ENCODE measurements around the gene RPS4Y2.

RPS4Y2 gene

DNA sequence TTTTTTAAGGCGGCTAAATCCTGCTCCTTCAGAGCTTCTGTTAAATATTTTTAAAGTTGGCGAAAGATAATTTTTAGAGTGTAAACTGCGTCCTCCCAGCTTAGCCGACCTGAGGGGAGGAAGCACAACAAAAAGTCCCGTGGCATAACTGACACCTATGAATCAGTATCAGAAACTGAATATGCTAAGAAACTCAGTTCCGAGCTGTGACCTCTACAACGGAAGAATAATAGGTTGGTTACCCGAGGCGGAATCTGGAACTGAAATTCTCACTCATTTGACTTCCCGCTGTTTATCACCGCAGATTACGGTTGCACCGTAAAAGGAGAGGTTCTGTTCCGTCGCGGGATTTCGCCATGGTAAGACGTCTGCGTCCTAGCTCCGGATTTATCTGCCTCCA lies at the start of gene RPS4Y2:
TSS of gene RPS4Y2 (plus strand) at position 301 of the 400 bp plus-strand sequence. CDS start at position 357, 56 bp downstream.
- no peak within 1 kb of the TSS for H3K4me3 ChIP-seq (ENCODE audit: low read length)
- H3K9ac ChIP-seq (ENCODE audit: low read length) = no peak within 1 kb of the TSS
- no peaks in the 10 kb centered on the region for H3K4me1 ChIP-seq (ENCODE audit: control insufficient read depth, insufficient read depth, low read length)
- H3K36me3 ChIP-seq (ENCODE audit: control insufficient read depth, insufficient read depth, low read length) = no peaks in the 10 kb centered on the region
- H3K27me3 ChIP-seq (ENCODE audit: control insufficient read depth, insufficient read depth, low read length) = no peaks in the 10 kb centered on the region
- no peaks in the 10 kb centered on the region for H3K9me3 ChIP-seq (ENCODE audit: control insufficient read depth, low read length)

DNA sequence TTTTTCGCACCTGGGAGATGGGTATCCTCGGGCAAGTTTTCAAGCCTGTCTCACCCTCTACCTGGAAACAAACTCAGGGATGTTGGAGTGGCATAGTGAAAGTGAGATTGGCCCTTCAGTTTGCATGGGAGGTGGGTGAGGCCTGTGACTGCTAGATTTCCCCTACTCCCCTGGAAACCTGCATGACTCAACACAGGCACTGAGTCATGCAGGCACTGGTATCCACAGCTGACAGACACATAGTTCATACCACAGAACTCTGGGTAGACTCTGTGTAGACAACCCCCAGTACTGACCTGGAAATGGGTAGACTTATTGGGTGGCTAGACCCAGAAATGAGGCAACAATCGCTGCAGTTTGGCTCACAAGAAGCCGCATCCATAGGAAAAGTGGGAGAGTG lies 41.5 kb upstream of the RPS4Y2 start:
- Histone ChIP-seq H3K36me3 (ENCODE audit: control insufficient read depth, insufficient read depth, low read length) (no peaks in the 10 kb centered on the region), H3K27me3 (ENCODE audit: control insufficient read depth, insufficient read depth, low read length) (no peaks in the 10 kb centered on the region), H3K9me3 (ENCODE audit: control insufficient read depth, low read length) (no peaks in the 10 kb centered on the region), H3K4me3 (ENCODE audit: low read length) (no peak overlapping the region), H3K9ac (ENCODE audit: low read length) (no peak overlapping the region), H3K4me1 (ENCODE audit: control insufficient read depth, insufficient read depth, low read length) (no peaks in the 10 kb centered on the region)

DNA sequence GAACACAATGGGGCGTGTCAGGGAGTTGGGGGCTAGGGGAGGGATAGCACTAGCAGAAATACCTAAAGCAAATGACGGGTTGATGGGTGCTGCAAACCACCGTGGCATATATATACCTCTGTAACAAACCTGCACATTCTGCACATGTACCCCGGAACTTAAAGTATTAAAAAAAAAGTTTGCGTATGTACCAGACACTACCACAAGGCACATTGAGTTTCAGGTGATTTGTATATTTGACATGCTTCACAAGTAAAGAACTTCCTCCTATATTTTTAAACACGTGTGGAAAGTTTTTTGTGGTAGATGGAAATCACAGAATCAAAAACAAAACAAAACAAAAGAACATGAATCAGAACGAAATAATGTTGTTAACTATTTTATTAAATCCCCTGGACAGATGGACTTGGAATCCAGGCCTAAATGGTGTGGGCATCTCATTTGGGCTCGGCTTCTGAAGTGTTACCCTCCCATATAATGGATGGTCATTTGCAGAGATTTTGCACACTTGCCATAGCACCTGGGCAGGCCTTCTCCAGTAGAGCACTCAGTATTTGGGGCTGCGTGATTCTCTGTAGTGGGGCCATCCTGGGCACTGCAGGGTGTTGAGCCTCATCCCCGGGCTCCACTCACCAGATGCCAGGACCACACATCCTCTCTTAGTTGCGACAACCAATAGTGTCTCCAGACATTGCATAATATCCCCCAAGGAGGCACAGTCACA lies 29.6 kb upstream of the RPS4Y2 start:
- Histone ChIP-seq H3K4me1 (ENCODE audit: control insufficient read depth, insufficient read depth, low read length) (no peaks in the 10 kb centered on the region), H3K36me3 (ENCODE audit: control insufficient read depth, insufficient read depth, low read length) (no peaks in the 10 kb centered on the region), H3K27me3 (ENCODE audit: control insufficient read depth, insufficient read depth, low read length) (no peaks in the 10 kb centered on the region), H3K9ac (ENCODE audit: low read length) (no peak overlapping the region), H3K9me3 (ENCODE audit: control insufficient read depth, low read length) (no peaks in the 10 kb centered on the region), H3K4me3 (ENCODE audit: low read length) (no peak overlapping the region)

DNA sequence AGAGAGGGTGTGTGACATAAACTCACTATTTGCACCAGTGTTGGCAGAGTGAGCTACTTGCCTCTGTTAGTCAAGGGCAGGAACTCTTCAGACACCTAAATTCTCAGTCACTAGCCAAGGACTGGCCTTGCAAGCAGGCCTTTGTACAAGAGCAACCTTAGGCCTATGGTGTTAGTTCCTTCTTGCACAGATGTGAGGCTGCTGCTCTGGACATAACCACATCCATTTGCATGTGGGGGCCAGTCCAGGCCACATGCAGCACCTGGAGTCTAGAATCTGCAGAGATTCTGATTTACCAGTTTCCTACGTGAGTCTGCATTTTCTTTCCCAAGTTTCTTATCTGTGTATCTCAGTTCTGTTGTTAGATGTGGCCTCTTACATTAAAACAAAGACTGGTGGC lies 20.7 kb upstream of the RPS4Y2 start:
- no peak overlapping the region for H3K4me3 ChIP-seq (ENCODE audit: low read length)
- H3K4me1 ChIP-seq (ENCODE audit: control insufficient read depth, insufficient read depth, low read length) = peaks cover 5% of the 10 kb centered on the region
- no peak overlapping the region for H3K9ac ChIP-seq (ENCODE audit: low read length)
- no peaks in the 10 kb centered on the region for H3K27me3 ChIP-seq (ENCODE audit: control insufficient read depth, insufficient read depth, low read length)
- no peaks in the 10 kb centered on the region for H3K9me3 ChIP-seq (ENCODE audit: control insufficient read depth, low read length)
- no peaks in the 10 kb centered on the region for H3K36me3 ChIP-seq (ENCODE audit: control insufficient read depth, insufficient read depth, low read length)

DNA sequence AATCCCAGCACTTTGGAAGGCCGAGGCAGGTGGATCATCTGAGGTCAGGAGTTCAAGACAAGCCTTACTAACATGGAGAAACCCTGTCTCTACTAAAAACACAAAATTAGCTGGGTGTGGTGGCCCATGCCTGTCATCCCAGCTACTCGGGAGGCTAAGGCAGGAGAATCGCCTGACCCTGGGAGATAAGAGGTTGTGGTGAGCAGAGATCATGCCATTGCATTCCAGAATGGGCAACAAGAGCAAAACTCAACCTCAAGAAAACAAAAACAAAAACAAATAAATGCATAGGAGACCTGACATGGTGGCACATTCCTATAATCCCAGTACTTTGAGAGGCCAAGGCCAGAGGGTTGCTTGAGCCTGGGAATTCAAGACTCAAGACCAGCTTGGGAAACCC lies 16.1 kb upstream of the RPS4Y2 start:
- Histone ChIP-seq H3K36me3 (ENCODE audit: control insufficient read depth, insufficient read depth, low read length) (no peaks in the 10 kb centered on the region), H3K4me3 (ENCODE audit: low read length) (no peak overlapping the region), H3K4me1 (ENCODE audit: control insufficient read depth, insufficient read depth, low read length) (peaks cover 10% of the 10 kb centered on the region), H3K9ac (ENCODE audit: low read length) (no peak overlapping the region), H3K27me3 (ENCODE audit: control insufficient read depth, insufficient read depth, low read length) (no peaks in the 10 kb centered on the region), H3K9me3 (ENCODE audit: control insufficient read depth, low read length) (no peaks in the 10 kb centered on the region)

DNA sequence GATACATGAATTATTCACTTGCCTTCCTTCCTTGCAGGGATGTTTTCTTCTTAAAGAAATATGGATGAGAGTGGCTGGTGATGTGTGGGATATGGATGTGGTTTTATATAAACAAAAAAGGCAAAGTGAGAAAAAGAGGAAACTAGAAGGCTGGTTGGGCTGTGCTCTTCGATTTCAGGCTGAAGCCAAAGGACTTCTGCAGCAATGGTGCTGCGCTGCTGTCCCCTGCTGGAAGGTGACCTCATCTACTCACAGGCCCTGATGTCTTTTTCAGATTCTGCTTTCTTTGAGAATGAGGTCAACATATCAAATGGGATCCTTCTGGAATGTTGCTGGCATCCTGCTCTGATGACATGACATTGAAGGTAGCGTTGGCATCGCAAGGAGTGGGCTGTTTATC lies 15.3 kb upstream of the RPS4Y2 start:
- H3K9ac ChIP-seq (ENCODE audit: low read length) = no peak overlapping the region

DNA sequence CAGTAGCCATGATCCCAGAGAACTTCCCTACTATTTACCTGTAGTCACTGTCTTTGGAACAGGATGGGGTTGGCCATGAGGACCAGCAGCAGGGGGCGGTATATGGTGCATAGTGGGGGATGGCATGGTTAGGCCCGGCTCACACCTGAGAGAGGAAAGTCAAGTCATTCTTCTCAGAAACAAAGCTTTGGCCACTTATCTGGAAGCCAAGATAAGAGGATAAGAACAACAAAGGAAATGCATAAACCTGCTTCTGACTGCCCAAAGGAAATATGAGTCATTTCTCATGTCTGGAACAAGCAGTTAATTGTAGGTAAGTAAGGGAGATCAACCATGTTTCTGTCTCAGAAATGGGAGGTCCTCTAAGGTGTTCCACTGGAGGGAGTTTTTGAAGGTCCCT lies 10.8 kb upstream of the RPS4Y2 start:
- Histone ChIP-seq H3K4me3 (ENCODE audit: low read length) (no peak overlapping the region), H3K9me3 (ENCODE audit: control insufficient read depth, low read length) (no peaks in the 10 kb centered on the region), H3K9ac (ENCODE audit: low read length) (no peak overlapping the region)

More for the DNA sequence above, 15.3 kb upstream of the RPS4Y2 start:
- Histone ChIP-seq H3K36me3 (ENCODE audit: control insufficient read depth, insufficient read depth, low read length) (no peaks in the 10 kb centered on the region), H3K9me3 (ENCODE audit: control insufficient read depth, low read length) (no peaks in the 10 kb centered on the region), H3K27me3 (ENCODE audit: control insufficient read depth, insufficient read depth, low read length) (no peaks in the 10 kb centered on the region), H3K4me1 (ENCODE audit: control insufficient read depth, insufficient read depth, low read length) (peaks cover 6% of the 10 kb centered on the region), H3K4me3 (ENCODE audit: low read length) (no peak overlapping the region)

DNA sequence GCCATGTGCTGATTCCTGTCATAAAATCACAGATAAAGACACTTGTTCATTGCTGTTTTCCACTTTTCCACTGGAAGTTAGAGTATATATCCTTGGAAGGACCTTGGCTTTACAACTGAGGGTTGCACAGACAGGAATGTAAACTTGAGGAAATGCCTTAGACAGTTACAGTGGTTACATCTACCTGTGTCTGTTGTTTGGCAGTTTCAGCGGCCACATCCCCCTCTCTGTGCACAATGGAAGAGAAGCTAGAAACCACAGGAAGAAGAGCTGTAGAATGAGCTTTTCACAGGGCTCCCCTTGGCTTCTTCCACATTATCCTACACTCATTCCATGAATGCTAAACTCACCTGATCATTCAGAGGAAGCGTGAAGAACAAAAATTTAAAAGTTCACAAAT lies 9.0 kb upstream of the RPS4Y2 start:
- no peaks in the 10 kb centered on the region for H3K27me3 ChIP-seq (ENCODE audit: control insufficient read depth, insufficient read depth, low read length)
- H3K36me3 ChIP-seq (ENCODE audit: control insufficient read depth, insufficient read depth, low read length) = no peaks in the 10 kb centered on the region
- no peak overlapping the region for H3K4me3 ChIP-seq (ENCODE audit: low read length)
- H3K4me1 ChIP-seq (ENCODE audit: control insufficient read depth, insufficient read depth, low read length) = peaks cover 6% of the 10 kb centered on the region
- H3K9ac ChIP-seq (ENCODE audit: low read length) = no peak overlapping the region
- no peaks in the 10 kb centered on the region for H3K9me3 ChIP-seq (ENCODE audit: control insufficient read depth, low read length)

More for the DNA sequence above, 10.8 kb upstream of the RPS4Y2 start:
- H3K4me1 ChIP-seq (ENCODE audit: control insufficient read depth, insufficient read depth, low read length) = peaks cover 6% of the 10 kb centered on the region
- H3K27me3 ChIP-seq (ENCODE audit: control insufficient read depth, insufficient read depth, low read length) = no peaks in the 10 kb centered on the region
- no peaks in the 10 kb centered on the region for H3K36me3 ChIP-seq (ENCODE audit: control insufficient read depth, insufficient read depth, low read length)

DNA sequence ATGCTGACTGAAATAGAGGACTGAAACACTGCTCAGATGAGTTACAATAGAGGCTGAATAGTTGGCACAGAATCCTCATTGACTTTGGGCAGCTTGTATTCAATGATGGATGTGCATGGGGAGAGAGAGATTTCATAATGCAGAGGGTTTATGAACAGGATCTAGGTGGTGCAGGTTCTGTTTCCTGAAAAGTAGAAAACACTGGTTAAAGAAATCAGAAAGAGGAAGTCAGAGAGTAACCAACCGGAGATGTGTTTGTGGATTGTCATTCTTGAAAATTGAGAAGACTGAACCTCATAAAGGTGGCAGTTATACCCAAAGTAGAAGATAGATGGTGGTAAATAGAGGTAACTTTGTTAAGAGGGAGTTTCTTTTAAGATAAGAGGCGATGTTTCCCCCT lies 8.0 kb downstream of the RPS4Y2 start:
- Histone ChIP-seq H3K4me3 (ENCODE audit: low read length) (no peak overlapping the region), H3K27me3 (ENCODE audit: control insufficient read depth, insufficient read depth, low read length) (no peaks in the 10 kb centered on the region), H3K9me3 (ENCODE audit: control insufficient read depth, low read length) (no peaks in the 10 kb centered on the region), H3K9ac (ENCODE audit: low read length) (no peak overlapping the region), H3K4me1 (ENCODE audit: control insufficient read depth, insufficient read depth, low read length) (no peaks in the 10 kb centered on the region), H3K36me3 (ENCODE audit: control insufficient read depth, insufficient read depth, low read length) (no peaks in the 10 kb centered on the region)

DNA sequence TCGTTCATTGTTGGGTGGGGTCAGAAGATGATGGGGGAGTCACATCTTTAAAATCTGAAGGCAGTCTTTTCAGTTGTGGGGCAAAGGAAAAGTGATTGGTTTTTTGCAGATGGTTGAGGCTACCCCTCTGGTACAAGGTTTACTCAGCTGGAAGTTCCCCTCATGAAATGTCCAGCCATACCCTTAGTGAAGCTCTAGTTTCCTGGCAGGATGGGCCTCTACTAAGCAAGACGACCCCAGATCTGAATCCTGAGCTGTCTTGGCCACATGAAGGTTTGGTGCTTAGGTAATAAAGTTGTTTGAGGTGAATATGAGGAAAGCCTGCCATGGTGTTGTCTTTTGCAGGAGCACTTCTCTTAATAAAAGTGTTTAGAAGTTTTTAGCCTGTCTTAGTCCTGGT lies 9.2 kb downstream of the RPS4Y2 start:
- Histone ChIP-seq H3K4me1 (ENCODE audit: control insufficient read depth, insufficient read depth, low read length) (no peaks in the 10 kb centered on the region), H3K9ac (ENCODE audit: low read length) (no peak overlapping the region), H3K9me3 (ENCODE audit: control insufficient read depth, low read length) (no peaks in the 10 kb centered on the region), H3K36me3 (ENCODE audit: control insufficient read depth, insufficient read depth, low read length) (no peaks in the 10 kb centered on the region), H3K27me3 (ENCODE audit: control insufficient read depth, insufficient read depth, low read length) (no peaks in the 10 kb centered on the region), H3K4me3 (ENCODE audit: low read length) (no peak overlapping the region)

DNA sequence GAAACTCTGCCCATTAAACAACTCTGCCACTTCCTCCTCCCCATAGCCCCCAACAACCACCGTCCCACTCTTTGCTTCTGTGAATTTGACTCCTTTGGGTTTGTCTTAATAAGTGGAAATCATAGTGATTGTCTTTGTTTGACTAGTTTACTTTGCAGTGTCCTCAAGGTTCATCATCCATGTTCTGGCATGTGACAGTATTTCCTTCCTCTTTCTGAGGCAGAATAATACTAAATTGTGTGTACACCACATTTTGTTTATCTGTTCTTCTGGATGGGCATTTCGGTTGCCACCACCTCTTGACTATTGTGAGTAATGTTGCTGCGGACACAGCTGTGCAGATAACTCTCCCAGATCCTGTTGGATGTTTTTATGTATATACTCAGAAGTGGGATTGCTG lies 14.8 kb downstream of the RPS4Y2 start:
- Histone ChIP-seq H3K9me3 (ENCODE audit: control insufficient read depth, low read length) (no peaks in the 10 kb centered on the region), H3K36me3 (ENCODE audit: control insufficient read depth, insufficient read depth, low read length) (no peaks in the 10 kb centered on the region), H3K27me3 (ENCODE audit: control insufficient read depth, insufficient read depth, low read length) (no peaks in the 10 kb centered on the region), H3K4me3 (ENCODE audit: low read length) (no peak overlapping the region), H3K9ac (ENCODE audit: low read length) (no peak overlapping the region), H3K4me1 (ENCODE audit: control insufficient read depth, insufficient read depth, low read length) (no peaks in the 10 kb centered on the region)

DNA sequence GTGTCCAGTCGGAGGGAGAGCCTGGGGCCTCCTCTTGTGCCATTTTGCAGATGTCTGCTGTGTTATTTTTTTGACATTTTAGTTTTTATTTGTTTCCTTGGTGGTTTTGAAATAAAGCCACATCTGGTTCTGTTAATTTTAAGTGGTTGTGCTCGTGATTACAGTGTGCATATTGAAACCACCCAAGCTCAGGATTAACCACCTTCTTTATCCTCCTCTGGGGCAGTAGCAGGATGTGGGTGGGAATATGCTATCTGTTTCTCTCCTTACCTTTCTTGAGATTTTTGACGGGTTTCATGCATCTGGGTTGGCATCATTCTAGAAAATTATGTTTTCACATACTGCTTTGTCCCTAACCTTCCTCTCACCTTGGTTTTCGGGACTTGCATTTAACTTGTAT lies 20.2 kb downstream of the RPS4Y2 start:
- no peak overlapping the region for H3K4me3 ChIP-seq (ENCODE audit: low read length)

More for the DNA sequence above, 20.2 kb downstream of the RPS4Y2 start:
- Histone ChIP-seq H3K27me3 (ENCODE audit: control insufficient read depth, insufficient read depth, low read length) (no peaks in the 10 kb centered on the region), H3K4me1 (ENCODE audit: control insufficient read depth, insufficient read depth, low read length) (no peaks in the 10 kb centered on the region), H3K9ac (ENCODE audit: low read length) (no peak overlapping the region), H3K36me3 (ENCODE audit: control insufficient read depth, insufficient read depth, low read length) (no peaks in the 10 kb centered on the region), H3K9me3 (ENCODE audit: control insufficient read depth, low read length) (no peaks in the 10 kb centered on the region)
